Measurements from ENCODE around the gene PDK1. TPM values are rescaled to one million over a fixed set of nuclear protein-coding genes. Genes with fewer than 3 reads are reported as not detected.

The PDK1 gene
- total RNA-seq, 1 experiment from 2014 or later: 74.7 TPM

DNA sequence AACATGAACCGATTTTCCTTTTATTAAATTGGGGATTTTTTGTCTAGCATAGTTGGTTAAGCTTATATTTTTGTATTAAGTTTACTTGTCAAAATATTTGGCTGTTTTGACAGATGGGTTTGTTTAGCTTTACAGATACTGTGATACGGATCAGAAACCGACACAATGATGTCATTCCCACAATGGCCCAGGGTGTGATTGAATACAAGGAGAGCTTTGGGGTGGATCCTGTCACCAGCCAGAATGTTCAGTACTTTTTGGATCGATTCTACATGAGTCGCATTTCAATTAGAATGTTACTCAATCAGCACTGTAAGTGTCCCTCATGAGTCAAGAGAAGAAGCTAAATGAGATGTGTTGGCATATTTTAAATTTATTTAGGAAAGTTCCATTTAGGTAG lies 8.5 kb downstream of the PDK1 start:
- no peak overlapping the region for H3K27ac ChIP-seq (ENCODE audit: insufficient read length, low read depth, low read length)
- Mint-ChIP-seq H3K4me1 (peaks cover 14 to 20% of the 10 kb centered on the region in 2 experiments), H3K4me3 (no peak overlapping the region), H3K27me3 (ENCODE audit: low read depth) (no peaks in the 10 kb centered on the region), H3K27ac (no peak overlapping the region), H3K36me3 (ENCODE audit: insufficient read depth in 1 of 3, low read depth in 3 of 3) (peaks cover 30 to 84% (median 66%) of the 10 kb centered on the region in 3 experiments; a peak in 6 of 7 replicates), H3K9me3 (no peaks in the 10 kb centered on the region)
- WGBS (ENCODE audit: extremely low coverage, insufficient read length, low lambda C conversion rate): no CpG with 5 or more reads among the region's 5 CpGs
- H3K14ac ChIP-seq (ENCODE audit: insufficient read depth, low read length): no peak overlapping the region
- no peak overlapping the region for H2BK5ac ChIP-seq (ENCODE audit: insufficient read length, low read length)
- no peak overlapping the region for H2AFZ ChIP-seq (ENCODE audit: low read length)
- TF ChIP-seq, protein P1, sequence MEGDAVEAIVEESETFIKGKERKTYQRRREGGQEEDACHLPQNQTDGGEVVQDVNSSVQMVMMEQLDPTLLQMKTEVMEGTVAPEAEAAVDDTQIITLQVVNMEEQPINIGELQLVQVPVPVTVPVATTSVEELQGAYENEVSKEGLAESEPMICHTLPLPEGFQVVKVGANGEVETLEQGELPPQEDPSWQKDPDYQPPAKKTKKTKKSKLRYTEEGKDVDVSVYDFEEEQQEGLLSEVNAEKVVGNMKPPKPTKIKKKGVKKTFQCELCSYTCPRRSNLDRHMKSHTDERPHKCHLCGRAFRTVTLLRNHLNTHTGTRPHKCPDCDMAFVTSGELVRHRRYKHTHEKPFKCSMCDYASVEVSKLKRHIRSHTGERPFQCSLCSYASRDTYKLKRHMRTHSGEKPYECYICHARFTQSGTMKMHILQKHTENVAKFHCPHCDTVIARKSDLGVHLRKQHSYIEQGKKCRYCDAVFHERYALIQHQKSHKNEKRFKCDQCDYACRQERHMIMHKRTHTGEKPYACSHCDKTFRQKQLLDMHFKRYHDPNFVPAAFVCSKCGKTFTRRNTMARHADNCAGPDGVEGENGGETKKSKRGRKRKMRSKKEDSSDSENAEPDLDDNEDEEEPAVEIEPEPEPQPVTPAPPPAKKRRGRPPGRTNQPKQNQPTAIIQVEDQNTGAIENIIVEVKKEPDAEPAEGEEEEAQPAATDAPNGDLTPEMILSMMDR (conservative IDR thresholded peaks at IDR 0.05): no peak
- H4K91ac ChIP-seq (ENCODE audit: insufficient read length, low read depth, low read length): no peak overlapping the region
- H3T11ph ChIP-seq (ENCODE audit: low read length): no peak overlapping the region
- no peak overlapping the region for H2BK15ac ChIP-seq (ENCODE audit: low read depth, low read length)
- H2BK12ac ChIP-seq (ENCODE audit: insufficient read length, low read depth, low read length): no peak overlapping the region
- H3K79me1 ChIP-seq (ENCODE audit: insufficient read depth, low read depth, low read length, poor library complexity, severe bottlenecking): no peaks in the 10 kb centered on the region
- H3K27me3 ChIP-seq (ENCODE audit: insufficient read depth, low read length): no peaks in the 10 kb centered on the region
- H3K79me2 ChIP-seq (ENCODE audit: insufficient read depth, low read length): no peaks in the 10 kb centered on the region
- H2BK20ac ChIP-seq (ENCODE audit: low read depth, low read length, poor library complexity, severe bottlenecking): no peak overlapping the region
- no peaks in the 10 kb centered on the region for H3K4me1 ChIP-seq (ENCODE audit: insufficient read depth, low read length)
- H2AK5ac ChIP-seq (ENCODE audit: insufficient read length, low read length): no peak overlapping the region
- H3K56ac ChIP-seq (ENCODE audit: insufficient read length, low read depth, low read length): no peak overlapping the region
- no peak overlapping the region for H3K9ac ChIP-seq (ENCODE audit: extremely low read depth, insufficient read length, low read length)
- H3K9me3 ChIP-seq (ENCODE audit: control insufficient read depth, low read depth, low read length): no peaks in the 10 kb centered on the region
- H4K5ac ChIP-seq (ENCODE audit: insufficient read length, low read depth, low read length): no peak overlapping the region
- H3K4ac ChIP-seq (ENCODE audit: low read depth, low read length): no peak overlapping the region
- no peak overlapping the region for H3K23ac ChIP-seq (ENCODE audit: insufficient read length, low read depth, low read length)
- H3K4me2 ChIP-seq (ENCODE audit: insufficient read depth, insufficient read length, low read length): no peak overlapping the region
- no peak overlapping the region for H4K8ac ChIP-seq (replicated peaks; ENCODE audit: insufficient read length, low read depth, low read length)
- no peak for DNase-seq
- no peak overlapping the region for H3K18ac ChIP-seq (ENCODE audit: insufficient read length, low read depth, low read length)
- H2BK120ac ChIP-seq (ENCODE audit: low read depth, low read length, poor library complexity, severe bottlenecking): no peak overlapping the region
- H4K20me1 ChIP-seq (ENCODE audit: control insufficient read depth, insufficient read depth, insufficient read length): no peaks in the 10 kb centered on the region
- no peaks in the 10 kb centered on the region for H3K23me2 ChIP-seq (ENCODE audit: insufficient read length, low read depth, low read length, poor library complexity, severe bottlenecking)
